ENCODE measurements around the gene VMP1. TPM values are rescaled to one million over a fixed set of nuclear protein-coding genes. Genes with fewer than 3 reads are reported as not detected.

VMP1 gene
- total RNA-seq, 1 donor from 2014 or later = 314 TPM

GRCh38 chr17:59725691-59726090 lies 18.2 kb downstream of the VMP1 start:
- Histone ChIP-seq H3K9ac (ENCODE audit: low read length) (no peak overlapping the region), H4K20me1 (ENCODE audit: insufficient read depth, low read length) (peaks cover 49% of the 10 kb centered on the region), H3K27ac (ENCODE audit: low read depth, low read length) (no peak overlapping the region), H3K4me1 (ENCODE audit: insufficient read depth, low read length) (peaks cover 6% of the 10 kb centered on the region), H2AFZ (ENCODE audit: low read depth, low read length) (no peak overlapping the region), H3K36me3 (ENCODE audit: insufficient read depth, low read length) (no peaks in the 10 kb centered on the region), H3K79me2 (ENCODE audit: insufficient read depth, low read length) (peaks cover 94% of the 10 kb centered on the region), H3K4me2 (ENCODE audit: low read length) (no peak overlapping the region), H3K27me3 (ENCODE audit: insufficient read depth, low read length) (no peaks in the 10 kb centered on the region), H3K9me3 (ENCODE audit: insufficient read depth, low read depth, low read length) (no peaks in the 10 kb centered on the region), H3K4me3 (ENCODE audit: insufficient read depth, low read depth, low read length) (no peak overlapping the region)
- Mint-ChIP-seq H3K9me3 (ENCODE audit: unreplicated experiment) (no peaks in the 10 kb centered on the region), H3K4me1 (ENCODE audit: low read depth, unreplicated experiment) (peaks cover 8% of the 10 kb centered on the region), H3K27ac (ENCODE audit: unreplicated experiment) (no peak overlapping the region), H3K36me3 (ENCODE audit: low read depth, unreplicated experiment) (no peaks in the 10 kb centered on the region), H3K27me3 (ENCODE audit: low read depth, unreplicated experiment) (no peaks in the 10 kb centered on the region), H3K4me3 (ENCODE audit: unreplicated experiment) (no peak overlapping the region)
- no peak for DNase-seq (ENCODE audit: low read depth)
- no peak for FAIRE-seq
- TF ChIP-seq EZH2 (IDR thresholded peaks at IDR 0.05; ENCODE audit: insufficient read depth, low read length) (no peak), CTCF (IDR thresholded peaks at IDR 0.05; ENCODE audit: insufficient read depth, low read depth, low read length) (no peak)

GRCh38 chr17:59727817-59728533 lies 20.5 kb downstream of the VMP1 start:
- no peaks in the 10 kb centered on the region for H3K27me3 Mint-ChIP-seq (ENCODE audit: low read depth, unreplicated experiment)
- H3K36me3 ChIP-seq (ENCODE audit: insufficient read depth, low read length) = peaks cover 3% of the 10 kb centered on the region
- no peak overlapping the region for H3K4me3 Mint-ChIP-seq (ENCODE audit: unreplicated experiment)
- H3K27me3 ChIP-seq (ENCODE audit: insufficient read depth, low read length) = no peaks in the 10 kb centered on the region
- peaks cover 6% of the 10 kb centered on the region for H3K4me1 ChIP-seq (ENCODE audit: insufficient read depth, low read length)
- H4K20me1 ChIP-seq (ENCODE audit: insufficient read depth, low read length) = peaks cover 32% of the 10 kb centered on the region
- H3K9me3 Mint-ChIP-seq (ENCODE audit: unreplicated experiment) = no peaks in the 10 kb centered on the region
- no peaks in the 10 kb centered on the region for H3K9me3 ChIP-seq (ENCODE audit: insufficient read depth, low read depth, low read length)
- DNase-seq (ENCODE audit: low read depth) (no peak), FAIRE-seq (no peak)
- no peak overlapping the region for H3K4me3 ChIP-seq (ENCODE audit: insufficient read depth, low read depth, low read length)
- TF ChIP-seq CTCF (IDR thresholded peaks at IDR 0.05; ENCODE audit: insufficient read depth, low read depth, low read length) (no peak), EZH2 (IDR thresholded peaks at IDR 0.05; ENCODE audit: insufficient read depth, low read length) (no peak)
- H3K4me2 ChIP-seq (ENCODE audit: low read length) = no peak overlapping the region
- peaks cover 8% of the 10 kb centered on the region for H3K4me1 Mint-ChIP-seq (ENCODE audit: low read depth, unreplicated experiment)
- H3K27ac Mint-ChIP-seq (ENCODE audit: unreplicated experiment) = no peak overlapping the region
- peaks cover 85% of the 10 kb centered on the region for H3K79me2 ChIP-seq (ENCODE audit: insufficient read depth, low read length)
- no peak overlapping the region for H3K27ac ChIP-seq (ENCODE audit: low read depth, low read length)
- no peaks in the 10 kb centered on the region for H3K36me3 Mint-ChIP-seq (ENCODE audit: low read depth, unreplicated experiment)
- no peak overlapping the region for H3K9ac ChIP-seq (ENCODE audit: low read length)
- H2AFZ ChIP-seq (ENCODE audit: low read depth, low read length) = no peak overlapping the region

GRCh38 chr17:59730268-59730834 lies 22.9 kb downstream of the VMP1 start:
- Histone ChIP-seq H3K79me2 (ENCODE audit: insufficient read depth, low read length) (peaks cover 70% of the 10 kb centered on the region), H2AFZ (ENCODE audit: low read depth, low read length) (no peak overlapping the region)

More at GRCh38 chr17:59730268-59730834, 22.9 kb downstream of the VMP1 start:
- H3K4me3 Mint-ChIP-seq (ENCODE audit: unreplicated experiment) = no peak overlapping the region
- no peaks in the 10 kb centered on the region for H3K27me3 Mint-ChIP-seq (ENCODE audit: low read depth, unreplicated experiment)
- peaks cover 8% of the 10 kb centered on the region for H3K4me1 Mint-ChIP-seq (ENCODE audit: low read depth, unreplicated experiment)
- H3K36me3 ChIP-seq (ENCODE audit: insufficient read depth, low read length) = peaks cover 5% of the 10 kb centered on the region
- H3K4me3 ChIP-seq (ENCODE audit: insufficient read depth, low read depth, low read length) = no peak overlapping the region
- no peak for FAIRE-seq
- no peaks in the 10 kb centered on the region for H3K9me3 Mint-ChIP-seq (ENCODE audit: unreplicated experiment)
- no peak overlapping the region for H3K4me2 ChIP-seq (ENCODE audit: low read length)
- no peak overlapping the region for H3K9ac ChIP-seq (ENCODE audit: low read length)
- no peak for DNase-seq (ENCODE audit: low read depth)
- peaks cover 6% of the 10 kb centered on the region for H3K4me1 ChIP-seq (ENCODE audit: insufficient read depth, low read length)
- no peaks in the 10 kb centered on the region for H3K27me3 ChIP-seq (ENCODE audit: insufficient read depth, low read length)
- no peak overlapping the region for H3K27ac ChIP-seq (ENCODE audit: low read depth, low read length)
- H3K9me3 ChIP-seq (ENCODE audit: insufficient read depth, low read depth, low read length) = no peaks in the 10 kb centered on the region
- H3K27ac Mint-ChIP-seq (ENCODE audit: unreplicated experiment) = no peak overlapping the region
- TF ChIP-seq CTCF (IDR thresholded peaks at IDR 0.05; ENCODE audit: insufficient read depth, low read depth, low read length) = no peak
- TF ChIP-seq EZH2 (IDR thresholded peaks at IDR 0.05; ENCODE audit: insufficient read depth, low read length) = no peak
- H4K20me1 ChIP-seq (ENCODE audit: insufficient read depth, low read length) = peaks cover 12% of the 10 kb centered on the region
- H3K36me3 Mint-ChIP-seq (ENCODE audit: low read depth, unreplicated experiment) = peaks cover 2% of the 10 kb centered on the region
